GM21737 (cell line): ENCODE measurements around the gene KIAA1328.
"Not testable (repeated sequence)": the region's sequence is repeated elsewhere in the genome, so short reads cannot be mapped to it uniquely, and the experiment has no call there.

Experiments used
- ATAC-seq: cut with Tn5 transposase; IDR thresholded peaks from one replicate; pipeline ENCODE4 v1.9.1; 2021; ENCODE audit warnings: mild to moderate bottlenecking, moderate library complexity; ENCODE audit not compliant: unreplicated experiment

The KIAA1328 gene

DNA sequence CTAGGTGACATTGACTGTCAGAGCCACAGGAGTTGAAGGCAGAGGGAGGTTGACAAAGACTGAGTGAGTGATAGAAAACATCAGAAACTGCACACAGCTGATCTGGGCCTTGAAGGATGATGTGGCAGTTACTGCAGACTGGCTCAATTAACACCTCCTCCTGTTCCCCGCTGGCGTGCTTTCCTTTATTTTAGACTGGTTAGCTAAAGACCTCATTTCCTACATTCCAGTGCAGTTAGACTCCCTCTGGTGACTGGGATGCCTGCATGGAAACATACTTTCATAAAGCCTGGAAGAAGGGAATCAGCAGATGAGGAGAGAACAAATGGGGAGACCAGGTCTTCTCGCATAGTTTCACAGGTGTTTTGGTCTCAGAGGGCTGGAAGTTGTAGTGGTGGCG is 7.2 kb upstream of the KIAA1328 start:
- no peak for ATAC-seq

DNA sequence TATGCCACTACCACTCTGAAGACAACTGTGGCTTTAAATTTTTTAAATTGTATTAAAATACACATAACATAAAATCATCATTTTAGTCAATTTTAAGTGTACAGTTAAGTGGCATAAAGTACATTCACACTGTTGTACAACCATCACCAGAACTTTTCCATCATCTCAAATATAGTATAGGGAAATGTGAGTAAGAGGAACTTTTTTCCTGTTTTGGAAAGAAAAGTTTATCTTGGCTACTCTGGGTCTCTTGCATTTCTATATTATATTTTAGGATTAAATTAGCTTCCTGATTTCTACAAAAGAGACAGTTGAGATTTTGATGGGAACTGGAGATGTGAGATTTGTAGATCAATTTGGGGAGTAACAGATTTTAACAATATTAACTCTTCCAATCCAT is 3.4 kb upstream of the KIAA1328 start:
- no peak for ATAC-seq

DNA sequence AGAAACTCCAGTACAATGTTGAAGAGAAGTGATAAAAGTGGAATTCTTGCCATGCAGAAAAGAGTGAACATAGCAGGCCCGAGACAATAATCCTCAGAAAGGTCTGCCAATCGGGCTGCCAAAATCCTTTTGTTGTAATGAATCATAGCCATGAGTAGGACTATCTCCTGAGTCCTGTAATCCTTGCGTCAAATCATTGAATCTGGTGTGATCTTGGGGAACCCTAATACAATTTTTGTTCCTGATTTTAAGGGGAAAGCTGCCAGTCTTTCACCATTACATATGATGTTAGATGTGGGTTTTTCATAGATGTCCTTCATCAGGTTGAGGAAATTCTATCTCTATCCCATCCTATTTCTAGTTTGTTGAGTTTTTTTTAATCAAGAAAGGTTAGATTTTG is 2.4 kb upstream of the KIAA1328 start:
- ATAC-seq, result no peak

DNA sequence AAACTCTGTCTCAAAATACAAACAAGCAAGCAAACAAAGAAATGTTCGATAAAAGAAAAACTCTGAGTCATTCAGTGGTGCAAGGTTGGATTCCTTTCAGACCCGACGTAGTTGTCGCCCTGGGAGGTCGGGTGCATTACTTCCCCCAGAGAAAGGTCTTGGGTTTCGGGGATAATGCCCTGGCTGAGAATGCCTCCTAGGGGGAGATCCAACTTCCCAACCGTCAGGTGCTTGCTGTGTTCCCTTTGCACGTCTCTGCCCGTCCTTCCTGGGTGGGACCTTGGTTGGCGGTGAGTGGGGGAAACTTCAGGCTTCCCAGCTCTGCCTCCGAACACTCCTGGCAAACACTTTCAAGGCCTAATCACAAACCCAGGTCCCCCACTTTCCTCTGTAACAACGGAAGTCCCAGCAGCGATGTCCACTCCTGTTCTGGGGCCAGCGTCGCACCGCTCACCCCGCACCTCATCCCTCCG is 734 bp upstream of the KIAA1328 start:
- peak; percentile 2 for ATAC-seq

DNA sequence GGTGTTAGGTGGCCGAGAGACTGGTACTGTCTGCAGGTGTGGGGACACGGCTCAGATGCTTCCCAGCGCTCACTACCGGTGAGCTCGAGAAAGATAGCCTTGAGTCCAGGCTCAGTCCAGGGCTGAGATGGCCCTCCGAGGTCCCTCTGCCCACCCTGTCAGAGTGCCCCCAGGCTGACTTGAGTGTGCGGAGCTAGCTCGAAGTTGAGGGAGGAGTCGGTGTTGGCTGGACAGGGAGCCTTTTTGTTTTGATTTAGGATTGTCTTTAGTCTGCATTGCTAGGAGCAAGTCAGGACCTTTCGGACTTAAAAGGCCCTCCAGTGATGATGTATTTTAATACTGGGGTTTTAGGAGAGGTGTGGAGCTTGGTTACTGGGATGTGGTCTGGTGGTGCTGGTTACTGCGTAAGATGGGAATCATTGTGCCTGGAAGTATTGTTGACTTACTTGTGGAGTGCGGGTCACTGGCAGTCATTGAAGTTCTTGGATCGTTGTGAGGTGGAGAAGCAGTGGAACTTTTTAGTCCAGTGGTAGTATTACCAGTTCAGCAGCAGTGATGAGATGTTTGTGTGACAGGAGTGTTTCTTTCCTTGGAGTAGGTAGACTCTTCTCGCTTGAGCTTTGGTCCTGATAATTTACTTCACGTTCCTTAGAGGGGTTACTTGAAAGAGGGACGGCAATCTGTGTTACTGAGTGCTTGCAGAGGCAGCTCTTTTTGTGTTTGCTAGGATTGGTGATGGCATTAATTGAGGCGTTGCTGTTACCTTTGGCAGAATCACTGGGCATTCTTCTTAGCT is 633 bp downstream of the KIAA1328 start:
- ATAC-seq, result no peak

DNA sequence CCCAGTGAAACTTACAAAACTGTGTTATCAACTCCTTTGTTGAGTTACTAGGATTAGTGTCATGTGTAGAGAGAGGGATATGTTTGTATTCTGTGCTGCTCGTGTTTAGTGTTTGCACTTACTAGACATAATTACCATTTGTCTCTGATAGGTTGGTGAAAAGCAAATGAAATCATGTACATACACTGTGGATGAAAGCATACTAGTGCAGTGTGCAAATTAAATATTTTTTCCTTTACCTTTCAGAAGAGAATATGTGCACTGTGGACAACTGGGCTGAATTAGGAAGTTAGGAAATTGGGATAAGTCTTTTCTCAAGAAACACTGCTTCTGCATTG is 1.2 kb downstream of the KIAA1328 start:
- ATAC-seq, result no peak

DNA sequence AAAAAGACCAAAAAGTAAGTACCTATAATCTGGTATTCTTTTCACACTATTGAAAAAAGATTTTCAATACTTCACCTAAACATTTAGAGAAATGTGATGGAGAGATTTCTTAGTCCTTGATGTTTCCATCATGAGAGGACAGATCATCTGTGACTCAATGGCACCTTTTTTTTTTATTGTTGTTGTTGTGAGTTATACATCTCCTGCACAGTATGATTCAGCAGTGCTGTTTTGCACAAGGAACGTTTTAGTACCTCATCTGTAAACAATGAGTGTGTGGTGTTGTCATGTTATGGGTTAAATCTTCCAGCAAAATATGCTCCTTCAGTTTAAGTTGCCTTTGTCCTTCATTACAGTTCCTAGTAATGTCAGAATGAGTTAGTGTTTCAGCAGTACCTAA is 2.2 kb downstream of the KIAA1328 start:
- no peak for ATAC-seq

DNA sequence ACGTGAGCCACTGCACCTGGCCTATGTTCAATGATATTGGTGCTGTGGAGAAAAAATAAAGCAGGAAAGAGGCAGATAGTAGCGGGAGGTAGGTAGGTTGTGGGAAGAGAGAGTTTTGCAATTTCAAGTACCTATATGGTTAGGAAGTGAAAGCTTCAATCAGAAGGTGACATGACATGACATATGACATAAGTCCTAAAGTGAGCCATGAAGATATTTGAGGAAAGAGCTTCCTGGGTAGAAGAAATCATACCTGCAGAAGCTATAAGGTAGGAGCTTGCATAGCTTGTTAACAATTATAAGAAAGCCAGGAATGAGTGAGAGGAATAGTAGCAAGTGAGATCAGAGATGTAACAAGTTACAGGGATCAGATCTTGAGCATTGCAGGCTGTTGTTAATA is 4.2 kb downstream of the KIAA1328 start:
- no peak for ATAC-seq

DNA sequence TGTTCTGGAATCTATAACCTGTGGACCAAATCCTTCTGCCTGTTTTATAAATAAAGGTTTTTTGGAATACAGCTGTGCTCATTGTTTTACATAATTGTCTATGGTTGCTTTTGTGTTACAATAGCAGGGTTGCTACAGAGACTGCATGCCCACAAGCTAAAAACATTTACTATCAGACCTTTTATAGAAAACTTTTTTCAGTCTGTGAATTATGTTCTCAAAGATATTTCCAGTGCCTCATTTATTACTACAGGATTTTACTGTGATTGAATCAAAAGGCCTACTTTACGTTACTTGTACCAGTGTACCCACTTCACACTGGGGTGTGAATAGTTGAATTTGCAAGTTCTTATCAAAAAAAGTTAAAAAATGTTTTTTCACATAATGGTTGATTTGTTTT is 7.0 kb downstream of the KIAA1328 start:
- ATAC-seq, result no peak

DNA sequence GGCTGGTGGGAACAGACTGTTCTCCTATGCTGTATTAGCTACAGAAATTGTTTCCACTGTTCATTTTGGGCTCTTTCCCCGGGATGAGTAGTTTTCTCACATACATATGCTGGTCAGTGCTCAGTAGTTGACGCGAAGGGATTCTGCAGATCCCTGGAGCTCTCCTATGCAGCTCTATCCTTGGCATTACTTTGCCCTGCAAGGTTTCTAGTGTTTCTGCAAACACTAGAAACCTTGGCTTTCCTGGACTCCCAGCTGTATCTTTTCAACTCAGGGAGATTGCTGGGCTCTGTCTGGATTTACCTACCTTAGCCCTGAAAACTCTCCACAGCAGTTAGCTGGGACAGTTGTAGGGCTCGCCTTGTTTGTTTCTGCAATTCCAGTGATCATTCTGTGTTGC is 10.9 kb downstream of the KIAA1328 start:
- no peak for ATAC-seq

DNA sequence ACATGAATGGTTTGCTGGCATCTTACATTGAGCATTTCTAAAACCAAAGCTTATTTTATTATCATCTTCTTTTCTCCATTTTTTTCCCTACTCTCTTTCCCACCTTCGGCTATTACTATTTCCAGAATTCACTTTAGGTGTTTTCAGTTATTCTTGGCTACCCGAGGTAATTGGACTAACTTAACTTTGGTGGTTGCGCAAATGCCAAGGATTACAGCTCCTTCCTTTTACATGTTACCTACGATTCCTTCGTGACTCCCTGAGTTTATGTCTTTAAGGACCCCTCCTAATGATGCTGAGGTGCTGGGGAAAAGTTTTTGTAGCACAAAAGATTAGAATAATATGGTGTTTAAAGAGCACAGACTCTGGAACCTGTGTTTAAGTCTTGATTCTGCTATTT is 14.3 kb downstream of the KIAA1328 start:
- no peak for ATAC-seq

DNA sequence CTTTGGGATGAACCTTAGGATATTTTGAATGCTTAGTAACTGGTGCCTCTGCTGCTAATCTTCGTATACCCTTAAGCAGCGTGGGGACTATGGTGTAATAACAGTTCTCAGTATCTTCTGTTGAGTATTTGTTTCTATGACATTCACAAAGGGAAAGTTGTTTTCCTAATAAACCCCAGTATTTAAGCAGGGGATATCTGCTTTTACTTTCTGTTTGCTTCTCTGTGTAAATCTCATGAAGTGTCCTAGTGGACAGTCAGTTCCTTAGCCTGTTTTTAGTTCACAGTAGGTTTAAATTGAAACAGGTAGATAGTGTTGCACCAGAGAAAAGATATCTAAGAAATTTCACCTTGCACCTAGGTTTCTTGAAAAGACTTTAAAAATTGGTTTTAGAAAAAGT is 14.9 kb downstream of the KIAA1328 start:
- ATAC-seq, result no peak

DNA sequence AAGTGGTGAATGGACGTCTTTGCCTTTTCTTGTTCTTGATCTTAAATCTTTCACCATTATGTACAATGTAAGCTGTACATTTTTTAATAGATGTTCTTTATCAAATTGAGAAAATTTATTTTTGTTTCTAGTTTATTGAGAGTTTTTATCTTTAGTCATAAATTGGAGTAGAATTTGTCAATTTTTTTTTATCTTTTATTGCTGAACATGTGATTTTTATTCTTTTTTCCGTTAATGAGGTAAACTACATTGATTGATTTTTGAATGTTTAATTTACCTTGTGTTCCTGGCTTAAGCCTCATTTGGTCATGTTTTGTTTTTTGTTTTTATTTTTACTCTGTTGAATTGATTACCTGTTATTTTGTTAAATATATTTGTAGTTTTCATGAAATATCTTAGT is 19.7 kb downstream of the KIAA1328 start:
- no peak for ATAC-seq

DNA sequence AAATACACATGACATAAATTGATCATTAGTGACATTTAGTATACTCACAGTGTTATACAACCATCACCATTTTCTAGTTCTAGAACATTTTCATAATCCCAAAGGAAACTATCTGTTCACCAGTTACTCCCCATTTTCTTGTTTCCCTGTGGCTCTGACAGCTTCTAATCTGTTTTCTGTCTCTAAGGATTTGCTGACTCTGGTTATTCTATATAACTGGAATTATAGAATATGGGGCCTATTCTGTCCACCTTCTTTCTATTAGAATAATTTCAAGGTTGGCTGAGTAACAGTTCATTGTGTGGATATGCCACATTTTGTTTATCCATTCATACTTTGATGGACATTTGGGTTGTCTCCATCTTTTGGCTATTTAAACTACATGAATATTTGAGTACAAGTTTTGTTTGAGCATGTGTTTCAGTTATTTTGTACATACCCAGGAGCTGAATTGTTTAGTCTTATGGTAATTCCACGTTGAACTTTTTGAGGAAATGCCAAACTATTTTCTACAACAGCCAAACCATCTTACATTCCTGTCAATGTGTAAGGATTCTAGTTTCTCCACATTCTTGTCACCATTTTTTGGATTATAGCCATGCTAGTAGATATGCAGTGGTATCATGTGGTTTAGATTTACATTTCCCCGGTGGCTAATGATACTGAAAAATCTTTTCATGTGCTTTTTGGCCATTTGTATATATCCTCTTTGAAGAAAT is 20.5 kb downstream of the KIAA1328 start:
- ATAC-seq, result no peak

DNA sequence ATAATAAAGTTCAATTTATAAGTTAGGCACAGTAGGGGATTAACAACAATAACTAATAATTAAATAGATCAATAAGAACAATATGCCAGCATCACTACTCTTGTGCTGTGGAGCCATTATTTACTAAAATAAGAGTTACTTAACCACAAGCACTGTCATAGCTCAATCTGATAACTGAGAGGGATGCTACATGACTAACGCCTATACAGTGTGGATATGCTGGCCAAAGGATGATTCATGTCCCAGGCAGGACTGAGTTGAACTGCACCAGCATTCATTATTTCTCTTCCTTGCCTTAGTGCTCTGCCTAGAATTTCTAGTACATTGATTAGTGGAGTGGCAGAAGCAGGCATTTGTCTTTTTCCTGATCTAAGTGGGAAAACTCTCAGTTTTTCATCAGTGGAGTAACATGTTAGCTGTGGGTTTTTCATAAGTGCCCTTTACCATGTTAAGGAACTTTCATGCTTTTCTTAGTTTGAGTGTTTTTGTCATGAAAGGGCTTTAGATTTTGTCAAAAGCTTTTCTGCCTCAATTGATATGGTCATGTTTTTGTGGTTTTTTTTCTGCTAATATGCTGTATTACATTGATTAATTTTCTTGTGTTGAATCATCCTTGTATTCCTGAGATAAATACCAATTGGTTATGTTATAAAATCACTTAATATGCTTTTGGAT is 21.7 kb downstream of the KIAA1328 start:
- ATAC-seq, result no peak

DNA sequence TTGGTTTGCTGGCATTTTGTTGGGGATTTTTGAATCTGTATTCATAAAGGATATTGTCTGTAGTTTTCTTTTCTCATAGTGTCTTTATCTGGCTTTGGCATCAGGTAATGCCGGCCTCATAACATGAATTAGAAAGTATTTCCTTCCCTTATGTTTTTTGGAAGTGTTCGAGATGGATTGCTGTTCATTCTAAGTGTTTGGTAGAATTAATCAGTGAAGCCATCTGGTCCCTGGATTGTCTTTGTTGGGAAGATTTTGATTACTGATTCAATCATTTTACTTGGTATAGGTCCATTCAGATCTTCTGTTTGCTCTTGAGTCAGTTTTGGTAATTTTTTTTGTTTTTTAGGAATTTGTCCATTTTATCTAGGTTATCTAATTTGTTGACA is 22.3 kb downstream of the KIAA1328 start:
- no peak for ATAC-seq

DNA sequence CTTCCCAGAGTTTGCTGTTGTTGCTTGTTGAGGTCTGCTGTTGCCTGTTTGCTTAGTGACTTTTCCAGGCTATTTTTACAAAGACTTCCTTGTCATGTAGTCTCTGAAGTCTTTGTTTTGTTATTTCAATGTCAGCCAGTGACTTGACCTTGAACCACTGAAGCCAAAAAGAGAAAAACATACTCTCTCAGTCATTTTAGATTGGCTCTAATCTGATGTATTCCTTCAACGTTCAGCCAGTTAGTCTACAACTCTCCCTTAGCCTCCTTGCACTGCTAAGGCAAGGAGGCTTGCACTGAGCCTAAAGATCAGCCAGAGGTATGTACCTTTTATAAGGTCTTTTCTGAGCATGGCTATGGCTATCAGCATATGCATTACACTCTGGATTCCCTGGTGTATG is 27.9 kb downstream of the KIAA1328 start:
- ATAC-seq, result no peak

DNA sequence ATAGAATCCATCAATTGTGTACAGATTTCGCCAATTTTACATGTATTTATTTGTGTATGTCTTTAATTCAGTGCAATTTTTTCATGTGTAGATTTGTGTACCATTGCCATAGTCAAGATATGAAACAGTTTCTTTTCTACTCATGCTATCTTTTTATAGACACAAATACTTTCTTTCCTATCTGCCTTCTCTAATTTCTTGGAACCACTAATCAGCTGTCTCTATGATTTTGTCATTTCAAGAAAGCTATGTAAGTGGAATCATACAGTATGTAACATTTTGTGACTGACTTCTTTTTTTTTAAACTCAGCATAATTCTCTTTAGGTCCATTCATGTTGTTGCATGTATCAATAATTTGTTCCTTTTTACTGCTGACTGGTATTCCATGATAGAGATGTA is 33.3 kb downstream of the KIAA1328 start:
- ATAC-seq, result no peak

DNA sequence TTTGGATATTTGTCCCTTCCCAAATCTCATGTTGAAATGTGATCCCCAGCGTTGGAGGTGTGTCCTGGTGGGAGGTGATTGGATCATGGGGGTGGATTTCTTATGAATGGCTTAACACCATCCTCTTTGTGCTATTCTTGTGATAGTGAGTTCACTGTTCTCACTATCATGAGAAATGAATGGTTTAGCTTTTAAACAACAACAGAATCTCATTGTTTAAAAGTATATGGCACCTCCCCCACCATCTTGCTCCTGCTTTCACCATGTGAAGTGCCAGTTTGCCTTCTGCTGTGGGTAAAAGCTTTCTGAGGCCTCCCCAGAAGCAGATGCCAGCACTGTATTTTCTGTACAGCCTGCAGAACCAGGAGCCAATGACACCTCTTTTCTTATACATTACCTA is 38.1 kb downstream of the KIAA1328 start:
- no peak for ATAC-seq

DNA sequence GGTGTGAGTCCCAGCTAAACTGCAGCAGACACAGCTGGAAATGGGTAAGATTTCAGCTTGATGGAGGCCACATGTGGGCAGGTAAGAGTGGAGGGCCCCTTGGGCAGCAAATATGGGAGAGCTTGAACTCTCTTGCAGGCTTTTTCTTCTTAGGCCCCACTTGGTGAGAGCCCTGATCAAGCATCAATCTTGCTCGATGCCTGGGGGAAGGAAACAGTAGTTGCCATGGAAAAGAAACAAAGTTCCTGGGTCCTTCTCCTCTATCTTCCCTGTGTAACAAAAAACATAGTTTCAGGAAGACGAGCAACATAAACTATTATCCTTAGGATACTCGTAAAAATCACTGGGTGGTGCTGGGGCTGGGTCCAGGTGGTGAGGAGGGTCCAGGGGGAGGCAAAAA is 42.9 kb downstream of the KIAA1328 start:
- ATAC-seq, result no peak

DNA sequence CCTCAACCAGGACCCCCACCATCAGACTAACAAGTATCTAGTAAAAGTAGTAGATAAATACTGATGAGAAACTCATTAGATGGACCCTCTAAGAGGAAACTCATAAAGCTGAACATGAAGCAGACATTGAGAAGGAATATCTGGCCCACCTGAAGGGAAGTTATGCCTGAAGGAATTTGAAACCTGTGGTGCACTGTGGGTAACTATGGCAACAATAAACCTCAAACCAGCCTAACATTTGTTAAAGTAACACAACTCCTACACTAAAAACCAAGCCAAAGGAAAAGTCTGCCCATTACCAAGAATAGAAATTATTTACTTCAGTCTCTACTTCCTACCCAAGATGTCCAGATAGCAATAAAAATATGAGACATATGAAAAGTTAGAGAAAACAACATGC is 43.4 kb downstream of the KIAA1328 start:
- ATAC-seq, result no peak

DNA sequence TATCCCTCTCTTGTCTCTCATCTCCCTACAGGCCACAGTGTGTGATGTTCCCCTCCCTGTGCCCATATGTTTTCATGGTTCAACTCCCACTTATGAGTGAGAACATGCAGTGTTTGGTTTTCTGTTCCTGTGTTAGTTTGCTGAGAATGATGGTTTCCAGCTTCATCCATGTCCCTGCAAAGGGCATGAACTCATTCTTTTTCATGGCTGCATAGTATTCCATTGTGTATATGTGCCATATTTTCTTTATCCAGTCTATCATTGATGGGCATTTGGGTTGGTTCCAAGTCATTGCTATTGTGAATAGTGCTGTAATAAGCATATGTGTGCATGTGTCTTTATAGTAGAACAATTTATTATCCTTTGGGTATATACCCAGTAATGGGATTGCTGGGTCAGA is 44.9 kb downstream of the KIAA1328 start:
- not testable (repeated sequence) for ATAC-seq
